Coronary artery (tissue), 2 donors: ENCODE results near the gene RADIL.

ENCODE experiments used
- DNase-seq: peaks from one replicate; pipeline ENCODE4 v3.0.0-alpha.2; 2017; ENCODE audit warnings: low spot score
- H3K27ac ChIP-seq, 2 donors: fragments of 200-600 bp; sonication (generic); one replicate each; pipeline ENCODE4 v1.5.1; 2016 to 2019
- H3K4me3 ChIP-seq: fragments of 200-600 bp; sonication (generic); 2 replicates; pipeline ENCODE4 v1.5.1; 2016; ENCODE audit warnings: mild to moderate bottlenecking, moderate library complexity
- TF ChIP-seq, protein P1 (sequence below): fragments of 200-600 bp; sonication (generic); IDR thresholded peaks from one replicate; pipeline ENCODE4 v1.5.1; 2019; ENCODE audit warnings: antibody characterized with exemption

RADIL gene

GRCh38 chr7:4753598-4754432, 129.7 kb downstream of the RADIL start:
- no peak for DNase-seq
- Histone ChIP-seq H3K4me3 (no peak overlapping the region), H3K27ac (peak overlapping the region in 1 of 2 donors; percentile 3)
- TF ChIP-seq, protein P1, sequence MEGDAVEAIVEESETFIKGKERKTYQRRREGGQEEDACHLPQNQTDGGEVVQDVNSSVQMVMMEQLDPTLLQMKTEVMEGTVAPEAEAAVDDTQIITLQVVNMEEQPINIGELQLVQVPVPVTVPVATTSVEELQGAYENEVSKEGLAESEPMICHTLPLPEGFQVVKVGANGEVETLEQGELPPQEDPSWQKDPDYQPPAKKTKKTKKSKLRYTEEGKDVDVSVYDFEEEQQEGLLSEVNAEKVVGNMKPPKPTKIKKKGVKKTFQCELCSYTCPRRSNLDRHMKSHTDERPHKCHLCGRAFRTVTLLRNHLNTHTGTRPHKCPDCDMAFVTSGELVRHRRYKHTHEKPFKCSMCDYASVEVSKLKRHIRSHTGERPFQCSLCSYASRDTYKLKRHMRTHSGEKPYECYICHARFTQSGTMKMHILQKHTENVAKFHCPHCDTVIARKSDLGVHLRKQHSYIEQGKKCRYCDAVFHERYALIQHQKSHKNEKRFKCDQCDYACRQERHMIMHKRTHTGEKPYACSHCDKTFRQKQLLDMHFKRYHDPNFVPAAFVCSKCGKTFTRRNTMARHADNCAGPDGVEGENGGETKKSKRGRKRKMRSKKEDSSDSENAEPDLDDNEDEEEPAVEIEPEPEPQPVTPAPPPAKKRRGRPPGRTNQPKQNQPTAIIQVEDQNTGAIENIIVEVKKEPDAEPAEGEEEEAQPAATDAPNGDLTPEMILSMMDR = peak; percentile 80

DNA sequence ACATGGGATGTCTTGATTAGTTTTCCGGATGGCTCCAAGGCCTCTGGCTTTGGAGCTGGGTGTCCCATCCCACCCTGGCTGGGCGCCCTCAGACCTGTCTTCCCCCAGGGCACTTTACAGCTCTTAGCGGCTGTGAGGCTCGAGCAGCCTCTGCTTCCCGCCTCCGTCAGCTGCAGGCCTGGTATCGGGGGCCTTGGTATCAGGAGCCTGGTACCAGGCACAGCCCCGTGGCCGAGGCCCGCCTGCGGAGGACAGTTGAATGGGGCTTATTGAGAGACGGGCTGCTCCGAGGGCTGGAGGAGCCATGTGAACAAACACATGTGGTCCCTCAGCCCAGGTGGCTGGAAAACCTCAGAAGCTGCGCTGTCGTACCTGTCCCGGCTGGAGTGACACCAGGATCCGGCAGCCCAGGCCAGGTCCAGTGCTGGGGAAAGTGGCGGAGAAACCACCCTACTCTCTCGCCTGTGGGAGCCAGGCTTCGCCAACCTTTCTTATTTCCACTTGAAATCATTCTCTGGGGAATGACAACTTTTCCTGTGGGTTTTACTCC, 132.0 kb downstream of the RADIL start:
- TF ChIP-seq, protein P1 = no peak
- no peak for DNase-seq
- Histone ChIP-seq H3K4me3 (no peak overlapping the region), H3K27ac (peak overlapping the region; percentile 7 to 30)

- peak overlapping the region in 1 of 2 donors; percentile 21 for H3K27ac ChIP-seq
- no peak for DNase-seq
- TF ChIP-seq, protein P1 = no peak
- H3K4me3 ChIP-seq = no peak overlapping the region
Measured at GRCh38 chr7:4749798-4750197, 133.7 kb downstream of the RADIL start.

GRCh38 chr7:4749363-4749762, 134.2 kb downstream of the RADIL start:
- TF ChIP-seq, protein P1 = no peak
- Histone ChIP-seq H3K27ac (peak overlapping the region in 1 of 2 donors; percentile 21), H3K4me3 (no peak overlapping the region)
- DNase-seq = no peak
